Activated CD4-positive, alpha-beta T cell treated with anti-CD3 and anti-CD28 coated beads, Interleukin-2, amount 10 ng/mL, durations not matched to agents 7 days and 5 days (primary cell): ENCODE results near the gene NFE2L2. TPM values are rescaled to one million over a fixed set of nuclear protein-coding genes. Genes with fewer than 3 reads are reported as not detected.
A peak's percentile ranks its signal among the peaks of the same experiment; 100 is the strongest.

Source experiments
- CTCF ChIA-PET: fragments of 350-600 bp; sonication (Branson Sonifier 250); formaldehyde crosslinking; loops from one replicate; lab custom pipeline; 2021; ENCODE audit warnings: antibody characterized with exemption; lab: Charles Lee
- POLR2A ChIA-PET: fragments of 350-600 bp; sonication (Branson Sonifier 250); formaldehyde crosslinking; loops from one replicate; lab custom pipeline; 2021; ENCODE audit warnings: antibody characterized with exemption; lab: Charles Lee
- DNase-seq: peaks from one replicate; pipeline ENCODE4 v3.0.0-alpha.2; 2020
- H3K27ac Mint-ChIP-seq: one replicate; pipeline ENCODE4 v1.8.0; 2021; ENCODE audit warnings: mild to moderate bottlenecking, moderate library complexity, mixed read lengths
- H3K27me3 Mint-ChIP-seq: one replicate; pipeline ENCODE4 v1.8.0; 2021; ENCODE audit warnings: mixed read lengths
- H3K36me3 Mint-ChIP-seq: one replicate; pipeline ENCODE4 v1.8.0; 2021; ENCODE audit warnings: low read depth, mixed read lengths
- H3K4me1 Mint-ChIP-seq: one replicate; pipeline ENCODE4 v1.8.0; 2021; ENCODE audit warnings: mixed read lengths
- H3K4me3 Mint-ChIP-seq: one replicate; pipeline ENCODE4 v1.8.0; 2021; ENCODE audit warnings: mild to moderate bottlenecking, moderate library complexity, mixed read lengths
- H3K9me3 Mint-ChIP-seq: one replicate; pipeline ENCODE4 v1.8.0; 2021; ENCODE audit warnings: mixed read lengths
- total RNA-seq, 2 experiments: library from RNA; stranded (reverse); gene quantifications; one replicate each; pipeline ENCODE4 v1.2.3, GENCODE V29; 2021

Gene NFE2L2
- total RNA-seq, 2 experiments from 2014 or later: 65.6 to 82.0 TPM

GRCh38 chr2:177289824-177290628, 25.5 kb upstream of the NFE2L2 start:
- ChIA-PET CTCF (interaction anchor here (0.9 to 3.0 kb wide), 4 partner anchors 17 to 125 kb away, joined by 3 to 20 read pairs (median 4); partner anchors contain the start of gene NFE2L2), POLR2A (no interaction called here)
- Mint-ChIP-seq H3K27ac (peak overlapping the region; percentile 92), H3K4me3 (peak overlapping the region; percentile 60), H3K4me1 (peaks cover 63% of the 10 kb centered on the region), H3K27me3 (no peaks in the 10 kb centered on the region), H3K9me3 (peaks cover 3% of the 10 kb centered on the region), H3K36me3 (peaks cover 19% of the 10 kb centered on the region)
- peak; percentile 47 for DNase-seq

GRCh38 chr2:177287814-177288213, 23.3 kb upstream of the NFE2L2 start:
- CTCF ChIA-PET: interaction anchor here (1.0 to 3.0 kb wide), 2 partner anchors 24 to 60 kb away, joined by 3 to 20 read pairs; partner anchors contain the start of gene NFE2L2
- Mint-ChIP-seq H3K4me1 (peaks cover 49% of the 10 kb centered on the region), H3K27ac (peak overlapping the region; percentile 38), H3K27me3 (no peaks in the 10 kb centered on the region), H3K4me3 (no peak overlapping the region), H3K9me3 (peaks cover 3% of the 10 kb centered on the region), H3K36me3 (peaks cover 22% of the 10 kb centered on the region)
- no peak for DNase-seq
- POLR2A ChIA-PET: no interaction called here

- ChIA-PET CTCF (interaction anchor here (1.1 to 9.1 kb wide), 5 partner anchors 14 to 121 kb away, joined by 3 to 74 read pairs (median 5); partner anchors contain the start of gene NFE2L2), POLR2A (interaction anchor here (0.6 kb wide), 2 partner anchors 15 to 142 kb away, joined by 3 read pairs; no protein-coding TSS in a partner anchor)
- peaks cover 46% of the 10 kb centered on the region for H3K4me1 Mint-ChIP-seq
- no peaks in the 10 kb centered on the region for H3K27me3 Mint-ChIP-seq
- no peaks in the 10 kb centered on the region for H3K9me3 Mint-ChIP-seq
- no peak for DNase-seq
- H3K36me3 Mint-ChIP-seq: peaks cover 18% of the 10 kb centered on the region
- no peak overlapping the region for H3K4me3 Mint-ChIP-seq
- no peak overlapping the region for H3K27ac Mint-ChIP-seq
Observed at GRCh38 chr2:177285892-177286715, 21.6 kb upstream of the NFE2L2 start.

GRCh38 chr2:177284531-177284930, 20.0 kb upstream of the NFE2L2 start:
- POLR2A ChIA-PET: no interaction called here
- peaks cover 36% of the 10 kb centered on the region for H3K4me1 Mint-ChIP-seq
- no peak for DNase-seq
- peaks cover 18% of the 10 kb centered on the region for H3K36me3 Mint-ChIP-seq
- no peaks in the 10 kb centered on the region for H3K9me3 Mint-ChIP-seq
- CTCF ChIA-PET: interaction anchor here (0.6 to 9.1 kb wide), 2 partner anchors 18 to 420 kb away, joined by 3 to 74 read pairs; partner anchors contain the start of gene NFE2L2
- no peaks in the 10 kb centered on the region for H3K27me3 Mint-ChIP-seq
- H3K4me3 Mint-ChIP-seq: no peak overlapping the region
- no peak overlapping the region for H3K27ac Mint-ChIP-seq

- Mint-ChIP-seq H3K4me3 (no peak overlapping the region), H3K27me3 (no peaks in the 10 kb centered on the region), H3K4me1 (peaks cover 30% of the 10 kb centered on the region), H3K9me3 (no peaks in the 10 kb centered on the region), H3K27ac (no peak overlapping the region), H3K36me3 (peaks cover 16% of the 10 kb centered on the region)
- DNase-seq: no peak
- POLR2A ChIA-PET: no interaction called here
- CTCF ChIA-PET: interaction anchor here (0.6 to 9.1 kb wide), 2 partner anchors 17 to 420 kb away, joined by 3 to 74 read pairs; partner anchors contain the start of gene NFE2L2
Observed at GRCh38 chr2:177283906-177284305, 19.4 kb upstream of the NFE2L2 start.

- Mint-ChIP-seq H3K27me3 (no peaks in the 10 kb centered on the region), H3K27ac (no peak overlapping the region), H3K4me3 (no peak overlapping the region), H3K36me3 (peaks cover 16% of the 10 kb centered on the region), H3K4me1 (peaks cover 24% of the 10 kb centered on the region), H3K9me3 (no peaks in the 10 kb centered on the region)
- DNase-seq: no peak
- POLR2A ChIA-PET: interaction anchor here (1.0 kb wide), 1 partner anchor 18 kb away, joined by 3 read pairs; the partner anchor contains the start of gene NFE2L2
- CTCF ChIA-PET: interaction anchor here (0.6 to 9.1 kb wide), 8 partner anchors 10 to 572 kb away, joined by 3 to 74 read pairs (median 3); partner anchors contain the start of gene NFE2L2
Observed at GRCh38 chr2:177282787-177283572, 18.5 kb upstream of the NFE2L2 start.

- no peak for DNase-seq
- CTCF ChIA-PET: interaction anchor here (0.7 to 9.1 kb wide), 8 partner anchors 10 to 573 kb away, joined by 3 to 74 read pairs (median 3); partner anchors contain the start of gene NFE2L2
- no peak overlapping the region for H3K4me3 Mint-ChIP-seq
- peaks cover 16% of the 10 kb centered on the region for H3K36me3 Mint-ChIP-seq
- no peak overlapping the region for H3K27ac Mint-ChIP-seq
- H3K27me3 Mint-ChIP-seq: no peaks in the 10 kb centered on the region
- POLR2A ChIA-PET: interaction anchor here (0.9 kb wide), 1 partner anchor 17 kb away, joined by 3 read pairs; no protein-coding TSS in a partner anchor
- H3K4me1 Mint-ChIP-seq: peaks cover 24% of the 10 kb centered on the region
- H3K9me3 Mint-ChIP-seq: no peaks in the 10 kb centered on the region
Observed at GRCh38 chr2:177282181-177282641, 17.7 kb upstream of the NFE2L2 start.

- Mint-ChIP-seq H3K27ac (no peak overlapping the region), H3K36me3 (peaks cover 13% of the 10 kb centered on the region), H3K4me3 (no peak overlapping the region), H3K27me3 (no peaks in the 10 kb centered on the region), H3K4me1 (peaks cover 24% of the 10 kb centered on the region), H3K9me3 (no peaks in the 10 kb centered on the region)
- ChIA-PET CTCF (interaction anchor here (1.2 to 9.1 kb wide), 5 partner anchors 9 to 70 kb away, joined by 3 to 74 read pairs (median 3); partner anchors contain the start of gene NFE2L2), POLR2A (interaction anchor here (0.9 kb wide), 1 partner anchor 16 kb away, joined by 3 read pairs; no protein-coding TSS in a partner anchor)
- no peak for DNase-seq
Observed at GRCh38 chr2:177281400-177282180, 17.1 kb upstream of the NFE2L2 start.

GRCh38 chr2:177279847-177280246, 15.3 kb upstream of the NFE2L2 start:
- ChIA-PET CTCF (interaction anchor here (1.9 to 9.1 kb wide), 2 partner anchors 9 to 13 kb away, joined by 6 to 74 read pairs; partner anchors contain the start of gene NFE2L2), POLR2A (no interaction called here)
- H3K4me3 Mint-ChIP-seq: no peak overlapping the region
- no peak for DNase-seq
- H3K4me1 Mint-ChIP-seq: peaks cover 18% of the 10 kb centered on the region
- no peaks in the 10 kb centered on the region for H3K9me3 Mint-ChIP-seq
- H3K27me3 Mint-ChIP-seq: no peaks in the 10 kb centered on the region
- peaks cover 3% of the 10 kb centered on the region for H3K36me3 Mint-ChIP-seq
- H3K27ac Mint-ChIP-seq: no peak overlapping the region

- H3K9me3 Mint-ChIP-seq: no peaks in the 10 kb centered on the region
- CTCF ChIA-PET: interaction anchor here (1.0 kb wide), 1 partner anchor 11 kb away, joined by 4 read pairs; the partner anchor contains the start of gene NFE2L2
- H3K4me1 Mint-ChIP-seq: peaks cover 21% of the 10 kb centered on the region
- no peak overlapping the region for H3K4me3 Mint-ChIP-seq
- no peaks in the 10 kb centered on the region for H3K27me3 Mint-ChIP-seq
- no peak overlapping the region for H3K27ac Mint-ChIP-seq
- POLR2A ChIA-PET: no interaction called here
- H3K36me3 Mint-ChIP-seq: peaks cover 2% of the 10 kb centered on the region
- DNase-seq: no peak
Observed at GRCh38 chr2:177275743-177276055, 11.2 kb upstream of the NFE2L2 start.
